GM13976 (cell line): ENCODE results near the gene KDM4C.
"Not testable (repeated sequence)": the region's sequence is repeated elsewhere in the genome, so short reads cannot be mapped to it uniquely, and the experiment has no call there.

Experiments
- DNase-seq: peaks from one replicate; pipeline ENCODE4 v3.0.0; 2012; ENCODE audit warnings: low spot score
- in situ Hi-C: fragments of 300-500 bp; cut with MboI; formaldehyde crosslinking; loops from one replicate; pipeline ENCODE4 v1.12.0; 2022; ENCODE audit warnings: low sequenced_read_pairs, mixed read lengths, inconsistent platforms; ENCODE audit not compliant: unreplicated experiment
- TF ChIP-seq, protein P1 (sequence below): IDR thresholded peaks from 2 replicates; pipeline ENCODE4 v1.5.1; 2012; ENCODE audit warnings: borderline replicate concordance, mild to moderate bottlenecking; ENCODE audit not compliant: insufficient read depth; ENCODE audit errors: extremely low read depth, missing control alignments, control extremely low read depth

Gene KDM4C

DNA sequence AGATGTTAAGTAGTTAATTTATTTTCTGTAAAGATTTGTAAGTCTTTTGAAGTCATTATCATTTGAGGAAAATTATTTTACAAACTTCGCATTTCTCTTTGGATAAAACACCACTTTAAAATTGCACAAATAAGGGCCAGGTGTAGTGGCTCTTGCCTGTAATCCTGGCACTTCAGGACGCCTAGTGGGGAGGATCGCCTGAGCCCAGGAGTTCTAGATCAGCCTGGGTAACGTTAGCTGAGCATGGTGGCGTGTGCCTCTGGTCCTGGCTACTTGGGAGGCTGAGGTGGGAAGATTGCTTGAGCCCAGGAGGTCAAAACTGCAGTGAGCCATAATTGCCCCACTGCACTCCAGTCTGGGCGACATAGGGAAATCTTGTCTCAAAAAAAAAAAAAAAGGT, 185.5 kb downstream of the KDM4C start:
- TF ChIP-seq, protein P1, sequence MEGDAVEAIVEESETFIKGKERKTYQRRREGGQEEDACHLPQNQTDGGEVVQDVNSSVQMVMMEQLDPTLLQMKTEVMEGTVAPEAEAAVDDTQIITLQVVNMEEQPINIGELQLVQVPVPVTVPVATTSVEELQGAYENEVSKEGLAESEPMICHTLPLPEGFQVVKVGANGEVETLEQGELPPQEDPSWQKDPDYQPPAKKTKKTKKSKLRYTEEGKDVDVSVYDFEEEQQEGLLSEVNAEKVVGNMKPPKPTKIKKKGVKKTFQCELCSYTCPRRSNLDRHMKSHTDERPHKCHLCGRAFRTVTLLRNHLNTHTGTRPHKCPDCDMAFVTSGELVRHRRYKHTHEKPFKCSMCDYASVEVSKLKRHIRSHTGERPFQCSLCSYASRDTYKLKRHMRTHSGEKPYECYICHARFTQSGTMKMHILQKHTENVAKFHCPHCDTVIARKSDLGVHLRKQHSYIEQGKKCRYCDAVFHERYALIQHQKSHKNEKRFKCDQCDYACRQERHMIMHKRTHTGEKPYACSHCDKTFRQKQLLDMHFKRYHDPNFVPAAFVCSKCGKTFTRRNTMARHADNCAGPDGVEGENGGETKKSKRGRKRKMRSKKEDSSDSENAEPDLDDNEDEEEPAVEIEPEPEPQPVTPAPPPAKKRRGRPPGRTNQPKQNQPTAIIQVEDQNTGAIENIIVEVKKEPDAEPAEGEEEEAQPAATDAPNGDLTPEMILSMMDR = no peak
- in situ Hi-C loops = no loop called here
- DNase-seq = no peak

DNA sequence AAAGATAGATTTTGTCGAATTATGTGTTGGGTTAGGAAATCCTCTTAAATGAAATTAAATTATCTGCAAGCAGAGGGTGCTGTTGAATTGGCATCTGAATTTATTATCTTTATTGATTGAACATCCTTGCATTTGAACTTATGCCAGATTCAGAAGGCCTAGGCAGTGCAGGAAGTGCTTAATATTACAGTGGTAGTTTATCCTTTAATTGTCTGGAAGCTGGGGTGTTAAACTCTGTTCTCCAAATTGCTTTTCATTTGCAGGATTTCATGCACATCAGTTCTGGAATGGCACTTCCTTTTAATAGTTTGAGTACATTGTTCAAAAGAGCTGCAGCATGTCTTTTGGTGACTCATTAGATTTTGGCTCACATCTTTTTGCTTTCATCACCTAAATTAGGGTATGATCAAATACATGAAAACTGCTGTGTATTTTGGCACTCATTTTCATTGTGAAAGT, 186.3 kb downstream of the KDM4C start:
- in situ Hi-C loops = no loop called here
- DNase-seq = no peak
- TF ChIP-seq, protein P1 = no peak

DNA sequence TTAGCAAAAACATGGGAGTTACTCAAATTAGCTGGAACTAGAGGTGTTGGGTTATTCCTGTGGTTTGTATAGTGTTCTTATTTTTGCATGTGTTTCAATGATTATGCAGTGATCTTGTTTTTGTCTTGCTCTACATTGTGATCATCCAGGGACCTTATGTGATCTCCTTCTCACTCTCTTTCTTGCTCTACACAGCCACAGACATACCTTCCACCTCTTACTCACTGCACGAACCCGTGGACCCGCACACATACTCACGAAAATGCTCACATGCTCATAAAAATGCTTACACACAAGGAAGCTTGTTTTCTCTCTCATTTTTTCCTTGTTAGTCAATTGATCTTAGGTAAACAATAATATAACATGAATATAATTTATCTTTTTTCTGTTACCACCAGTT, 187.1 kb downstream of the KDM4C start:
- in situ Hi-C loops = no loop called here
- no peak for DNase-seq
- TF ChIP-seq, protein P1 = no peak

DNA sequence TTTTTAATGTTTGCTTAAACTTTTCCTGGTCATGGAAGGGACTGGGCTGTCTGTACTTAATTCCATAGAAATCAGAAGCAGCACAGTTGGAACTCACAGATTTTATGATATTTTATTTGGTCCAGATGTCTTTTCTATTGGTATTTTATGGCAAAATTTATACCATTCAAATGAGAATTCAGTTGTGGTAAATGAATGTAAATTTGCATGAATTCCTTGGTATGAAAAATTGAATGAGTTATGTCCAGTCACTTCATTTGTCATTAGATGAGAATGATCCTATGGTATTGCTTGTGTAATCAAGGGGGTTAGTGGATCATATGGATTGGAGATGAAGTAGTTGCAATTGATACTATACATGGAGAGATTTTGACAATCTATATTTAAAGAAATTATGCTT, 188.0 kb downstream of the KDM4C start:
- no peak for DNase-seq
- in situ Hi-C loops = no loop called here
- TF ChIP-seq, protein P1 = no peak

DNA sequence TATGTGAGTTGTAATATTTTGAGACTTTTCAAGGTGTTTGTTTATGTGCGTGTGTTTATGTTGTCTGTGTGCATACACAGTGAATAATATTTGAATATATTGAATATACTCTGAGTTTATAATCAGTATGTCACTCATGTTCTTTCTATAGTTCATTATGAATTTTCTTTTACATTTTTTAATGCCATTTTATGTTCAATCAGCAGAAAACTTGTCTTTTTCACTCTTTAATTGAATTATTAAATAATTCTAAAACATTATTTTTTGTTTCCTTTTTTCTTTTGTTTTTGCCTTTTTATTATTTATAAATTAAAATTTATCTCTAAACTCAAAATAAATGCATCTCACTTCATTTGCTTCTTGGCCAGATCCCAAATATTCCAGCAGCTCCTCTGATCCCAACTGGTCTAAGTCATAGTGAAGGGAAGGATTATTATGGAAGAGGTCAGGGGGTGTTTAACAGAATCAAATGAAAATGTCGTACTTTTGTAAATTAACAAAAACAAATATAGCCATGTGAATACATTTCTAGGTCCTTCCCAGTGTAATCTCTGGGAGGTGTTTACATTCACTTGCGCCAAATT, 188.9 kb downstream of the KDM4C start:
- in situ Hi-C loops = no loop called here
- DNase-seq = no peak
- TF ChIP-seq, protein P1 = no peak

DNA sequence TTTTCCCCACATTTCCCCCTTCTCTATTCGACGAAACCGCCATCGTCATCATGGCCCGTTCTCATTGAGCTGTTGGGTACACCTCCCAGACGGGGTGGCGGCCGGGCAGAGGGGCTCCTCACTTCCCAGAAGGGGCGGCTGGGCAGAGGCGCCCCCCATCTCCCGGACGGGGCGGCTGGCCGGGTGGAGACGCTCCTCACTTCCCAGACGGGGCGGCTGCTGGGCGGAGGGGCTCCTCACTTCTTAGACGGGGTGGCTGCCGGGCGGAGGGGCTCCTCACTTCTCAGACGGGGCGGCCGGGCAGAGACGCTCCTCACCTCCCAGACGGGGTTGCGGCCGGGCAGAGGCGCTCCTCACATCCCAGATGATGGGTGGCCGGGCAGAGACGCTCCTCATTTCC, 191.1 kb downstream of the KDM4C start:
- in situ Hi-C loops, DNase-seq: not testable (repeated sequence)

DNA sequence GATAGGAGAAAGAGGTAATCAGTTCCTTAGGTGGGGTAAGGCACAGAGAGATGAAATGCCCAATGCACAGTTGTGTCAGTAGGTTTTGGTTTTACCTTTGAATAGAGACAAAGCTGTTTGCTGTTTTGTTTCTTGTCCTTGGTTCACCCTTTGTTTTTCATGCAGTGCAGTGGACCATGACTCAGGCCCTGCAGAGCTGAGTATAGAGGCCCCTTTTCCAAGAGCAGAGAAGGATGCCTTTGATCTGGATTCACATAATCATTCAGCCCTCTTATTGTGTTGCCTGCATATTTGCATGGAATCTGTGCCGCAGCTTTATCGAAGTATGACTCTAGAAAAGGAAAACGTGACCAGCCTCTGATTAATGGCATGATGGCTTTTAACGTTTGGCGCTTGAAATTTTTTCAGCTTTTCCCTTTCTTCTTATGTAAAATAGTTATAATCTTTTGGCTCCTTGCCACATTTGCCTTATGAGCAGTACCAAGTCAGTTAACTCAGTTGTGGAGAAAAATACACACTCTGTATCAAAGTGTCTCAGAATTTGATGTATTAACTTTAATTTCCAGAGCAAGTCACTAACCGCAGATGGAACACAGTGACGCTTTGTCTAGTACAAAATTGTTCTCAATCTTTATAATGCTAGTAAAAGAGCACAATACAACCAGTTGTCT, 197.6 kb downstream of the KDM4C start:
- DNase-seq = peak; percentile 28
- TF ChIP-seq, protein P1 = no peak
- in situ Hi-C loops = no loop called here
